Esophagus muscularis mucosa (tissue), 3 donors: ENCODE measurements around the gene PPP3CA.

Experiments used
- CTCF ChIP-seq, 3 experiments: fragments of 200-600 bp in 2 of 3; fragments of 450-650 bp in 1 of 3; sonication (generic) in 2 of 3; IDR thresholded peaks; one replicate each; pipeline ENCODE4 v1.5.1; 2017 to 2019; ENCODE audit warnings: antibody characterized with exemption in 3 of 3, mild to moderate bottlenecking in 2 of 3, moderate library complexity in 1 of 3
- POLR2A ChIP-seq: fragments of 450-650 bp; IDR thresholded peaks from one replicate; pipeline ENCODE4 v1.6.1; 2017; ENCODE audit warnings: antibody characterized with exemption, moderate library complexity, mild to moderate bottlenecking, low read depth
- POLR2AphosphoS5 ChIP-seq, 2 donors: sonication (generic); formaldehyde crosslinking; IDR thresholded peaks; one replicate each; pipeline ENCODE4 v1.6.1; 2017; ENCODE audit warnings: antibody characterized with exemption in 2 of 2

GRCh38 chr4:101292214-101292613 lies 55.1 kb downstream of the PPP3CA start:
- no peak for TF ChIP-seq CTCF (IDR thresholded peaks at IDR 0.05)
- TF ChIP-seq POLR2A: no peak
- no peak for TF ChIP-seq POLR2AphosphoS5 (IDR thresholded peaks at IDR 0.05)
